22Rv1 (cell line): Measurements from ENCODE around the gene SMAD3.
"Not testable (repeated sequence)": the region's sequence is repeated elsewhere in the genome, so short reads cannot be mapped to it uniquely, and the experiment has no call there.

ENCODE experiments used
- ZFX ChIP-seq: fragments of 450-650 bp; IDR thresholded peaks from 2 replicates; pipeline ENCODE4 v1.6.1; 2017; ENCODE audit warnings: antibody characterized with exemption, borderline replicate concordance
- TF ChIP-seq, protein P1 (sequence below): fragments of 450-650 bp; IDR thresholded peaks from 2 replicates; pipeline ENCODE4 v1.5.1; 2017; ENCODE audit warnings: mild to moderate bottlenecking

DNA sequence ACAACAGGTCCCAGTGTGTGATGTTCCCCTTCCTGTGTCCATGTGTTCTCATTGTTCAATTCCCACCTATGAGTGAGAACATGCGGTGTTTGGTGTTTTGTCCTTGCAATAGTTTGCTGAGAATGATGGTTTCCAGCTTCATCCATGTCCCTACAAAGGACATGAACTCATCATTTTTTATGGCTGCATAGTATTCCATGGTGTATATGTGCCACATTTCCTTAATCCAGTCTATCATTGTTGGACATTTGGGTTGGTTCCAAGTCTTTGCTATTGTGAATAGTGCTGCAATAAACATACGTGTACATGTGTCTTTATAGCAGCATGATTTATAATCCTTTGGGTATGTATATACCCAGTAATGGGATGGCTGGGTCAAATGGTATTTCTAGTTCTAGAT, 44.7 kb upstream of the SMAD3 start:
- TF ChIP-seq, protein P1, sequence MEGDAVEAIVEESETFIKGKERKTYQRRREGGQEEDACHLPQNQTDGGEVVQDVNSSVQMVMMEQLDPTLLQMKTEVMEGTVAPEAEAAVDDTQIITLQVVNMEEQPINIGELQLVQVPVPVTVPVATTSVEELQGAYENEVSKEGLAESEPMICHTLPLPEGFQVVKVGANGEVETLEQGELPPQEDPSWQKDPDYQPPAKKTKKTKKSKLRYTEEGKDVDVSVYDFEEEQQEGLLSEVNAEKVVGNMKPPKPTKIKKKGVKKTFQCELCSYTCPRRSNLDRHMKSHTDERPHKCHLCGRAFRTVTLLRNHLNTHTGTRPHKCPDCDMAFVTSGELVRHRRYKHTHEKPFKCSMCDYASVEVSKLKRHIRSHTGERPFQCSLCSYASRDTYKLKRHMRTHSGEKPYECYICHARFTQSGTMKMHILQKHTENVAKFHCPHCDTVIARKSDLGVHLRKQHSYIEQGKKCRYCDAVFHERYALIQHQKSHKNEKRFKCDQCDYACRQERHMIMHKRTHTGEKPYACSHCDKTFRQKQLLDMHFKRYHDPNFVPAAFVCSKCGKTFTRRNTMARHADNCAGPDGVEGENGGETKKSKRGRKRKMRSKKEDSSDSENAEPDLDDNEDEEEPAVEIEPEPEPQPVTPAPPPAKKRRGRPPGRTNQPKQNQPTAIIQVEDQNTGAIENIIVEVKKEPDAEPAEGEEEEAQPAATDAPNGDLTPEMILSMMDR: not testable (repeated sequence)
- not testable (repeated sequence) for TF ChIP-seq ZFX
